ENCODE data around the gene MYO1D. TPM values are rescaled to one million over a fixed set of nuclear protein-coding genes. Genes with fewer than 3 reads are reported as not detected.

MYO1D gene
- total and polyA plus RNA-seq, 9 donors: 20.9 to 62.2 (median 53.8) TPM

DNA sequence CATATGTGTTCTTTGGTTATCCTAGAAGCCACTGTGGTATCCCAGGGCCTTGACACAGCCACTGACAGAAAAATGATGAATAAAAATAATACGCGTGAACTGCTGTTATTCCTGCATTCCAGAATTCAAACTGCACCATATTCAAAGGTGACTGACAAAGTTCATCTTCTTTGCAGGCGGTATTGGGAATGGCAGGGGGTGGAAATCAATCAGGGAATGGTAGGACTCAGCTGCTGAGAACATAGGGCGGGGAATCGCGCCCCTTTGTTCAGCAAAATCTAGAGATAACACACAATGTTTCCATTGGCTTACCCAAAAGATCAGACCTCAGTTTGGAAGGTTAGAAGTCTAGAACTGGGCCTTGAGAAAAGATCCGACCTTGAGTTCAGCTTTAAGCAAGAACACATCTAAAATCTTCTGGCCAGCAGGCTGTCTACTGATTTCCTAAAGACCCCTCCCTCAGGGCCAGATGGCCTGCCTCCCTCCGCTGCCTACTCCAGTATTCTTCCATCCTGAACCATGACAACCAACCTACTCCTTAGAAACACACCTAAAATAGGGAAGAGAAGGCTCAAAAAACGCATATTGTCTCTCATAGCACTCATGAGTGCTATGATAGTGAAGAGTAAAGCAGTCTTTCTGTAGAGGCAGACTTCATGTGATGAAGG lies 356.1 kb downstream of the MYO1D start:
- no peak for TF ChIP-seq POLR2A (IDR thresholded peaks at IDR 0.05)
- no peak for TF ChIP-seq EP300 (IDR thresholded peaks at IDR 0.05)
- TF ChIP-seq, protein P1, sequence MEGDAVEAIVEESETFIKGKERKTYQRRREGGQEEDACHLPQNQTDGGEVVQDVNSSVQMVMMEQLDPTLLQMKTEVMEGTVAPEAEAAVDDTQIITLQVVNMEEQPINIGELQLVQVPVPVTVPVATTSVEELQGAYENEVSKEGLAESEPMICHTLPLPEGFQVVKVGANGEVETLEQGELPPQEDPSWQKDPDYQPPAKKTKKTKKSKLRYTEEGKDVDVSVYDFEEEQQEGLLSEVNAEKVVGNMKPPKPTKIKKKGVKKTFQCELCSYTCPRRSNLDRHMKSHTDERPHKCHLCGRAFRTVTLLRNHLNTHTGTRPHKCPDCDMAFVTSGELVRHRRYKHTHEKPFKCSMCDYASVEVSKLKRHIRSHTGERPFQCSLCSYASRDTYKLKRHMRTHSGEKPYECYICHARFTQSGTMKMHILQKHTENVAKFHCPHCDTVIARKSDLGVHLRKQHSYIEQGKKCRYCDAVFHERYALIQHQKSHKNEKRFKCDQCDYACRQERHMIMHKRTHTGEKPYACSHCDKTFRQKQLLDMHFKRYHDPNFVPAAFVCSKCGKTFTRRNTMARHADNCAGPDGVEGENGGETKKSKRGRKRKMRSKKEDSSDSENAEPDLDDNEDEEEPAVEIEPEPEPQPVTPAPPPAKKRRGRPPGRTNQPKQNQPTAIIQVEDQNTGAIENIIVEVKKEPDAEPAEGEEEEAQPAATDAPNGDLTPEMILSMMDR (IDR thresholded peaks at IDR 0.05): no peak
- Histone ChIP-seq H3K27me3 (no peaks in the 10 kb centered on the region), H3K27ac (no peak overlapping the region), H3K36me3 (no peaks in the 10 kb centered on the region), H3K4me3 (no peak overlapping the region), H3K9me3 (no peaks in the 10 kb centered on the region), H3K4me1 (ENCODE audit: insufficient read depth) (no peaks in the 10 kb centered on the region)
- 94 to 98% (median 96%) methylated on average over 9 of the region's 9 CpGs for WGBS, 3 donors
- no peak for DNase-seq
- intact Hi-C loops (cut with DNase I): no loop called here

DNA sequence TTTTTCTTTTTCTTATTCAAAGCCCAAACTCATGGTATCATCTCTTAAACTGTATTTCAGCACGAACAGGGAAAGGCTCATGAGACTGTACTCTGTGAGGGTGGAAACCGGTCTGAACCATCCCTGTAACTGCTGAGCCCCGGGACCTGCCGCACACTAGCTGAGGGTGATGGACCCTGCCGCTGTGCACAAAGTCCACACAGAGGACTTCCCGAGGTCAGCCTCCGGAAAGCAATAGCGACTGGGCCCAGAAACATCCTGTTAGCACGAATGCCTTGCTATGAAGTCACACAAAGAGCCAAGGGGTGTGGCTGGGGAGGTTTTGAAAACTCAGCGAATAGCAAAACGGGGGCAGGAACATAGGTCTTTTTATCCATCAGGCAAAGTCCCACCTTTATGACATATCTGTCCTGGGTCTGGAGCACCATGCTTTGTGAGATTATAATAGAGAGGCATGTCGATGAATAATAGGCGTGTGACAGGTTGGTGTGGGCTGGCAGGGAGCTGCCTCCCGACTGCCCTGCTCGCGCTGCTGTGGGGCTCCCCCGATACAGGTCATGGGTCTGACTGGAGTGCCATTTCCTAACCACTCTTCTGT lies 356.7 kb downstream of the MYO1D start:
- 46 to 49% (median 49%) methylated on average over 17 of the region's 17 CpGs for WGBS, 3 donors
- Histone ChIP-seq H3K36me3 (no peaks in the 10 kb centered on the region), H3K4me3 (peak overlapping the region; percentile 47), H3K27ac (no peak overlapping the region), H3K27me3 (no peaks in the 10 kb centered on the region), H3K4me1 (ENCODE audit: insufficient read depth) (no peaks in the 10 kb centered on the region), H3K9me3 (no peaks in the 10 kb centered on the region)
- intact Hi-C loops (cut with DNase I): no loop called here
- DNase-seq: no peak
- no peak for TF ChIP-seq POLR2A (IDR thresholded peaks at IDR 0.05)
- TF ChIP-seq, protein P1 (IDR thresholded peaks at IDR 0.05): no peak
- TF ChIP-seq EP300 (IDR thresholded peaks at IDR 0.05): no peak

DNA sequence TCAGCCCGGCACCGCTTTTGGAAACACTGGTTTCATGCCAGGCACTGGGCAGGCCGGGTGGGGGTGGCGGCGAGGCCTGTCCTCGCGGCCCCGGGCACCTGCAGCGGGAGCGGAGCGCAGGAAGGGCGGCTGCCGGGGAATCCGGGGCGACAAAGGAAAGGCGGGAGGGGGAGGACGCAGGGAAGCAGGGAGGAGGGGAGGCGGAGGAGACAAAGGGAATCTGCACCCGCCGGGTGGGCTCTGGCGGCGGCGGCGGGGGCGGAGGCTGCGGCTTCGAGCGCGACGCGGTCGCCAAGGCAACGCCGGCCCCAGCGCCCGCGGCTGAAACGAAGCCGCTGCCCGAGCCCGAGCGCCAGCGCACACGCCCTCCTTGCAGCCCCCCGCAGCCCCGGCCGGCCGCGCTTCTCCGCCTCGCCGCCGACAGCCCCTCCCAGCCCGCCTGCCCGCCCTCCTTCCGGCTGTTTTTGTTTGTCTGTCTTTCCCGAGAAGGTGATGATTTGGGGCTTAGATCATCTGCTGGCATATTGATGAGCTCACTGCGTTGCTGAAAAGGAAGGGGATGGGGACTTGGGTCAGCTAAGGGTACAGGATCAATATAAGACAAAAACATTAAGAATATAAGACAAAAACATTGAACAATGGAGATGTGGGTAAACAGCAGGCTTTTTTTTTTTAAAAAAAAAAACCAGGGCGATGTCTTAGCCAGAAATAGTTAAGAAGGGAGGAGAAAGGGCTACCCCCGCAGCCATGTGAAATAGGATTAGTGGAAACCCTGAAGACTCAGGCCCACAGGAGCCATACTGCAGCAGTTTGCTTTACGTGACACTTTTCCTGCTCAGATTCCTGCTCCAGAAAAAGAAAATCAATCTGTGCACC lies 357.5 kb downstream of the MYO1D start:
- no peaks in the 10 kb centered on the region for H3K4me1 ChIP-seq (ENCODE audit: insufficient read depth)
- H3K27ac ChIP-seq: no peak overlapping the region
- peak in 4 of 5 donors; percentile 35 to 68 (median 46) for DNase-seq
- 1% methylated on average over 57 to 61 of the region's 61 CpGs for WGBS, 3 donors
- no peaks in the 10 kb centered on the region for H3K36me3 ChIP-seq
- H3K27me3 ChIP-seq: no peaks in the 10 kb centered on the region
- TF ChIP-seq POLR2A (IDR thresholded peaks at IDR 0.05): no peak
- no peak for TF ChIP-seq EP300 (IDR thresholded peaks at IDR 0.05)
- TF ChIP-seq, protein P1 (IDR thresholded peaks at IDR 0.05): no peak
- intact Hi-C loops (cut with DNase I): loop anchor here in 1 of 4 donors (10.0 kb wide), 1 partner anchor 105 kb away; no protein-coding TSS in a partner anchor
- H3K9me3 ChIP-seq: no peaks in the 10 kb centered on the region
- peak overlapping the region; percentile 47 for H3K4me3 ChIP-seq

- no peaks in the 10 kb centered on the region for H3K9me3 ChIP-seq
- DNase-seq: no peak
- peak overlapping the region; percentile 47 for H3K4me3 ChIP-seq
- H3K36me3 ChIP-seq: no peaks in the 10 kb centered on the region
- H3K27me3 ChIP-seq: no peaks in the 10 kb centered on the region
- no peaks in the 10 kb centered on the region for H3K4me1 ChIP-seq (ENCODE audit: insufficient read depth)
- WGBS, 3 donors: 37 to 43% (median 39%) methylated on average over 31 of the region's 31 CpGs
- TF ChIP-seq POLR2A (IDR thresholded peaks at IDR 0.05): no peak
- TF ChIP-seq, protein P1 (IDR thresholded peaks at IDR 0.05): no peak
- TF ChIP-seq EP300 (IDR thresholded peaks at IDR 0.05): no peak
- intact Hi-C loops (cut with DNase I): loop anchor here in 1 of 4 donors (10.0 kb wide), 1 partner anchor 106 kb away; no protein-coding TSS in a partner anchor
- no peak overlapping the region for H3K27ac ChIP-seq
Observed at GRCh38 chr17:32518646-32519227, 358.2 kb downstream of the MYO1D start.
